Measurements from ENCODE around the gene PVALB. TPM values are rescaled to one million over a fixed set of nuclear protein-coding genes. Genes with fewer than 3 reads are reported as not detected.

The PVALB gene, protein sequence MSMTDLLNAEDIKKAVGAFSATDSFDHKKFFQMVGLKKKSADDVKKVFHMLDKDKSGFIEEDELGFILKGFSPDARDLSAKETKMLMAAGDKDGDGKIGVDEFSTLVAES
- not detected for total RNA-seq
- not detected for polyA plus RNA-seq

DNA sequence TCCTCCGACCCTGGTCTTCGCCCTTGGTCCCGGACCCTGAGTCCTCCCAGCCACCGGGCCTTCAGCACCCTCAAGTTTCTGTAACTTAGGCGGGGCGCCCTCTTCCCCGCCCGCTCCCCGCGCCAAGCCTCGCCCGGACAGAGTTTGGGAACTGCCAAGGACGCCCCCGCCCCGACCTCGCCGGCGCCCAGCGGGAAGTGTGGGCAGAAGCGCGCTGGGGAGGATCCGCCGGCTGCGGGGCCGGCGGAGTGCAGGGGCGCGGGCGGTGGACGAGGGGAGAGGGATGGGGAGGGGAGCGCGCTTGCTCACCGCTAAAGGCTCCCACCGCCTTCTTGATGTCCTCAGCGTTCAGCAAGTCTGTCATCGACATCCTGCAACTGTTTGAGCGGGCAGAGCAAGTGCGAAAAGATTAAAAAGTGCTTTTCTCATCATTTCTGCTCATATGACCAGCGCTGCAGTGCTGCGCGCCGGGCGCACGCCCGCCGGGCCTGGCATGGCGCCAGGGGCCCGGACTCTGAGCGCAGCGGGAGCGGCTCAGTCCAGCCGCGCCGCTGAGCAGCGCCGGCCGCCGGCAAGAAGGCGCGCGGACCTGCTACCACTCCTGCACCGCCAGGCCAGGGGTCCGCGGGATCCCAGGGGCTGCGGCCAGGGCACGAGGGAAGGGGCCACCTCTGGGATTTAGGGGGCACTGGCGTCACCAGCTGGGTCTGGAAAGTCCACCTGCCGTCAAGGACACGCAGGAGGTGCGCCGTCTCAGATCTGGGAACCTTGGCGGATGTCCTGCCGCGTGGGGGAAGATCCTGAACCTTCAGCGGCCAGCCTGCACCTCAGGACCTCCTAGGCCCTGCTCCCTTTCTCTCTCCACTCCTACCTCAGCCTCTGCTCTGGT lies at the start of gene PVALB:
Gene PVALB, minus strand, starts transcription at position 400 of the 889 bp plus-strand sequence. Its CDS starts 30 bp downstream, at position 370.
- H3K4me3 ChIP-seq (ENCODE audit: low read depth, low read length) = no peak within 1 kb of the TSS
- no peaks in the 10 kb centered on the region for H3K36me3 Mint-ChIP-seq
- DNase-seq = peak in 1 of 3 donors; percentile 19
- H3K9me3 ChIP-seq (ENCODE audit: control insufficient read depth in 2 of 2, low read length in 2 of 2) = no peaks in the 10 kb centered on the region
- H3K36me3 ChIP-seq (ENCODE audit: control insufficient read depth, insufficient read depth, low read length) = no peaks in the 10 kb centered on the region
- peaks cover 9% of the 10 kb centered on the region for H3K4me1 ChIP-seq (ENCODE audit: control insufficient read depth, insufficient read depth, low read length, poor library complexity, severe bottlenecking)
- H3K4me3 Mint-ChIP-seq = peak within 1 kb of the TSS in 2 of 4 donors; percentile 11 to 65
- H3K9me3 Mint-ChIP-seq = peaks cover 0 to 2% (median 0%) of the 10 kb centered on the region in 7 donors
- H3K27ac ChIP-seq (ENCODE audit: insufficient read depth, low read length, poor library complexity, severe bottlenecking) = no peak within 1 kb of the TSS
- peaks cover 17% of the 10 kb centered on the region for H3K27me3 ChIP-seq (ENCODE audit: control insufficient read depth, insufficient read depth, low read length)
- peaks cover 83% of the 10 kb centered on the region for H3K27me3 Mint-ChIP-seq
- no peak for ATAC-seq (ENCODE audit: low read depth in 2 of 2)
- peaks cover 0 to 7% (median 0%) of the 10 kb centered on the region in 4 donors for H3K4me1 Mint-ChIP-seq
- no peak within 1 kb of the TSS for H3K27ac Mint-ChIP-seq

DNA sequence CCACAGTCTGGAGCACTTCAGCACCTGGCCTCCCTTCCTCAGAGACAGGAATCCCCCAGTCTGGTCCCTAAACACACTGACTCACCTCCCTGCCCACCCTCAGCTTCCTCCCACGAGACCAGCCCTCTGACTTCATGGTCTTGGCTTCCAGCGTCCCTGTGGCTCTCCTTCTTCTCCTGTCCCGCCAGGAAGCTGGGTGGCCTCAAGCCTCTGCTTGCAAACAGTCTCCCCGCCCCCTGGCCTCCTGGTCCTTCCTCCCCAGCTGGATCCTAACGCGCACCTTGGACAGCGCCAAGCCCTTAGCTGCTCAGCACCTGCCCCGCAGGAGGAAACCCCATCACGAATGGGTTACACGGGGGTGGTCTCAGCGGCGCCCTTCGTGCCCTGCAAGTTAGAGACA lies 48.5 kb upstream of the PVALB start:
- H3K36me3 ChIP-seq (ENCODE audit: control insufficient read depth, insufficient read depth, low read length) = peaks cover 41% of the 10 kb centered on the region
- H3K9me3 ChIP-seq (ENCODE audit: control insufficient read depth in 2 of 2, low read length in 2 of 2) = no peaks in the 10 kb centered on the region
- H3K4me3 ChIP-seq (ENCODE audit: low read depth, low read length) = no peak overlapping the region
- Mint-ChIP-seq H3K9me3 (no peaks in the 10 kb centered on the region), H3K4me1 (peaks cover 0 to 32% (median 25%) of the 10 kb centered on the region in 4 donors), H3K27ac (no peak overlapping the region), H3K36me3 (peaks cover 32% of the 10 kb centered on the region), H3K27me3 (no peaks in the 10 kb centered on the region), H3K4me3 (no peak overlapping the region)
- H3K27me3 ChIP-seq (ENCODE audit: control insufficient read depth, insufficient read depth, low read length) = no peaks in the 10 kb centered on the region
- no peak for ATAC-seq (ENCODE audit: low read depth in 2 of 2)
- H3K27ac ChIP-seq (ENCODE audit: insufficient read depth, low read length, poor library complexity, severe bottlenecking) = no peak overlapping the region
- peaks cover 29% of the 10 kb centered on the region for H3K4me1 ChIP-seq (ENCODE audit: control insufficient read depth, insufficient read depth, low read length, poor library complexity, severe bottlenecking)
- no peak for DNase-seq

DNA sequence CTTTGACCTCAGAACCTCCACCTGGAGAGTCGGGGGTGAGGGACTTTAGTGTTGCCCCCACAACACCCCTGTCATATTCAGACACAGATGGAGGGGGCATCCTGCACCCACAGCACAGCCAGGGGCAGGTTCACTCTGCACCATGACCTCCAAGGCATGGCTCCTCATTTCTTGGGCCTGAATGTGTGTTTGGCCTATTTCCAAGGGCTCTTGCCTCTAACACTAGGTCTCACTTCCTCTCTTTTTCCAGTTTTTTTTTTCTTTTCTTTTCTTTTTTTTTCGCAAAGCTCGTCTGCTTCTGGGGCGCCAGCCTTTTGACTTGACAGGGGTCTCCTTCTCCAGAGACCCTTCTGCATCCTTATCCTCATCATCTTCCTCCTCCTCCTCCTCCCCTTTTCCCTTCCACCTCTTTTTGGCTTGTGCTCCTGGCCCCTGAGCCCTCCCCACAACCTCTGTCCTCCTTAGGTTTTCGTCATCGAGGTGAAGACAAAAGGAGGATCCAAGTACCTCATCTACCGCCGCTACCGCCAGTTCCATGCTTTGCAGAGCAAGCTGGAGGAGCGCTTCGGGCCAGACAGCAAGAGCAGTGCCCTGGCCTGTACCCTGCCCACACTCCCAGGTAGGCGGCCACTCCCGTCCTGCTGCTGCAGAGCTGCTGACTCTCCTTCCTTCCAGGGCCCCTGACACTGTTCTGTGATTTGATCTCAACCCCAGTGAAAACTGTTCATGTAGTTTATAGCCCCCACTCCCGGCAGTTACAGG lies 47.8 kb upstream of the PVALB start:
- Histone ChIP-seq H3K4me3 (ENCODE audit: low read depth, low read length) (no peak overlapping the region), H3K27ac (ENCODE audit: insufficient read depth, low read length, poor library complexity, severe bottlenecking) (no peak overlapping the region), H3K4me1 (ENCODE audit: control insufficient read depth, insufficient read depth, low read length, poor library complexity, severe bottlenecking) (peaks cover 29% of the 10 kb centered on the region), H3K27me3 (ENCODE audit: control insufficient read depth, insufficient read depth, low read length) (no peaks in the 10 kb centered on the region), H3K36me3 (ENCODE audit: control insufficient read depth, insufficient read depth, low read length) (peaks cover 37% of the 10 kb centered on the region), H3K9me3 (ENCODE audit: control insufficient read depth in 2 of 2, low read length in 2 of 2) (no peaks in the 10 kb centered on the region)
- Mint-ChIP-seq H3K4me1 (peaks cover 0 to 39% (median 32%) of the 10 kb centered on the region in 4 donors), H3K9me3 (no peaks in the 10 kb centered on the region), H3K4me3 (peak overlapping the region in 1 of 4 donors; percentile 5), H3K27ac (peak overlapping the region in 1 of 3 donors; percentile 93), H3K27me3 (no peaks in the 10 kb centered on the region), H3K36me3 (peaks cover 28% of the 10 kb centered on the region)
- ATAC-seq (ENCODE audit: low read depth in 2 of 2) = no peak
- DNase-seq = no peak

DNA sequence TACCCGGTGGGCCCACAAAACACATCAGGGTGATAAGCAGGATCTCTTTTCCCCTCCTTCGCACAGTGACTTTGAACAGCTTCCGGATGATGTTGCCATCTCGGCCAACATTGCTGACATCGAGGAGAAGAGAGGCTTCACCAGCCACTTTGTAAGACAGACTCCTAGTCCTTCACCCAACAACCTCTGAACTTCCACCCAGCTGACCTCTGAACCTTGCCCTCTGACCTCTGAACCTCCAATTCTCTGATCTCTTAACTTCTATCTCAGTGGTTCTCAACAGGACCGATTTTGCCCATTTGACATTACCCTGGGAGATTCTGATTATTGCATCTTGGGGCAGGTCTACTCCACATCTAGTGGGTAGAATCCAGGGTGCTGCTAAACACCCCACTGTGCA lies 47.1 kb upstream of the PVALB start:
- H3K4me1 ChIP-seq (ENCODE audit: control insufficient read depth, insufficient read depth, low read length, poor library complexity, severe bottlenecking) = peaks cover 29% of the 10 kb centered on the region
- no peaks in the 10 kb centered on the region for H3K9me3 ChIP-seq (ENCODE audit: control insufficient read depth in 2 of 2, low read length in 2 of 2)
- H3K27ac ChIP-seq (ENCODE audit: insufficient read depth, low read length, poor library complexity, severe bottlenecking) = no peak overlapping the region
- DNase-seq (no peak), ATAC-seq (ENCODE audit: low read depth in 2 of 2) (no peak)
- H3K4me3 ChIP-seq (ENCODE audit: low read depth, low read length) = no peak overlapping the region
- Mint-ChIP-seq H3K27me3 (no peaks in the 10 kb centered on the region), H3K27ac (no peak overlapping the region), H3K36me3 (peaks cover 28% of the 10 kb centered on the region), H3K4me3 (peak overlapping the region in 1 of 4 donors; percentile 5), H3K9me3 (no peaks in the 10 kb centered on the region), H3K4me1 (peaks cover 0 to 45% (median 33%) of the 10 kb centered on the region in 4 donors)
- H3K27me3 ChIP-seq (ENCODE audit: control insufficient read depth, insufficient read depth, low read length) = no peaks in the 10 kb centered on the region
- peaks cover 37% of the 10 kb centered on the region for H3K36me3 ChIP-seq (ENCODE audit: control insufficient read depth, insufficient read depth, low read length)

DNA sequence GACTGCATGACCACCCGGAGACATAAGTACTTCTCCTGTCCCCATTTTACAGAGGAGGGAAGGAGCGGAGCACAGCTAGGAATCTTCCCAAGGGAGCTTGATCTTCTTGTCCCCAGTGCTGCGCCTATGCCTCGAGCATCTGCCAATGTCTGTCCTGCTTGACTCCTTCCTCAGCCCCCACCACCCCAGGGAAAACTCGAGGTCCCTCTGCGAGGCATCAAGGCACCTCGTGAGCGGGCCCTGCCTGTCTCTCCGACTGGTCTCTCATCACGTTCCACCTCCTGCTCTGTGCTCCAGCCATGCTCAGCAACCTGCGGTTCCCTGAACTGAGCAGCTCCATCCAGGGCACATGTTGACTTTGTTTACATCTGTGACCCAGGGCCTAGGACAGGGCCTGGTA lies 46.4 kb upstream of the PVALB start:
- DNase-seq = no peak
- no peak for ATAC-seq (ENCODE audit: low read depth in 2 of 2)
- Histone ChIP-seq H3K36me3 (ENCODE audit: control insufficient read depth, insufficient read depth, low read length) (peaks cover 37% of the 10 kb centered on the region), H3K27me3 (ENCODE audit: control insufficient read depth, insufficient read depth, low read length) (no peaks in the 10 kb centered on the region), H3K4me1 (ENCODE audit: control insufficient read depth, insufficient read depth, low read length, poor library complexity, severe bottlenecking) (peaks cover 29% of the 10 kb centered on the region), H3K4me3 (ENCODE audit: low read depth, low read length) (no peak overlapping the region), H3K9me3 (ENCODE audit: control insufficient read depth in 2 of 2, low read length in 2 of 2) (no peaks in the 10 kb centered on the region), H3K27ac (ENCODE audit: insufficient read depth, low read length, poor library complexity, severe bottlenecking) (no peak overlapping the region)
- H3K9me3 Mint-ChIP-seq = no peaks in the 10 kb centered on the region
- H3K4me1 Mint-ChIP-seq = peaks cover 0 to 45% (median 34%) of the 10 kb centered on the region in 4 donors
- no peaks in the 10 kb centered on the region for H3K27me3 Mint-ChIP-seq
- H3K4me3 Mint-ChIP-seq = peak overlapping the region; percentile 28 to 86 (median 48)
- H3K27ac Mint-ChIP-seq = peak overlapping the region in 2 of 3 donors; percentile 46 to 97
- H3K36me3 Mint-ChIP-seq = peaks cover 28% of the 10 kb centered on the region

DNA sequence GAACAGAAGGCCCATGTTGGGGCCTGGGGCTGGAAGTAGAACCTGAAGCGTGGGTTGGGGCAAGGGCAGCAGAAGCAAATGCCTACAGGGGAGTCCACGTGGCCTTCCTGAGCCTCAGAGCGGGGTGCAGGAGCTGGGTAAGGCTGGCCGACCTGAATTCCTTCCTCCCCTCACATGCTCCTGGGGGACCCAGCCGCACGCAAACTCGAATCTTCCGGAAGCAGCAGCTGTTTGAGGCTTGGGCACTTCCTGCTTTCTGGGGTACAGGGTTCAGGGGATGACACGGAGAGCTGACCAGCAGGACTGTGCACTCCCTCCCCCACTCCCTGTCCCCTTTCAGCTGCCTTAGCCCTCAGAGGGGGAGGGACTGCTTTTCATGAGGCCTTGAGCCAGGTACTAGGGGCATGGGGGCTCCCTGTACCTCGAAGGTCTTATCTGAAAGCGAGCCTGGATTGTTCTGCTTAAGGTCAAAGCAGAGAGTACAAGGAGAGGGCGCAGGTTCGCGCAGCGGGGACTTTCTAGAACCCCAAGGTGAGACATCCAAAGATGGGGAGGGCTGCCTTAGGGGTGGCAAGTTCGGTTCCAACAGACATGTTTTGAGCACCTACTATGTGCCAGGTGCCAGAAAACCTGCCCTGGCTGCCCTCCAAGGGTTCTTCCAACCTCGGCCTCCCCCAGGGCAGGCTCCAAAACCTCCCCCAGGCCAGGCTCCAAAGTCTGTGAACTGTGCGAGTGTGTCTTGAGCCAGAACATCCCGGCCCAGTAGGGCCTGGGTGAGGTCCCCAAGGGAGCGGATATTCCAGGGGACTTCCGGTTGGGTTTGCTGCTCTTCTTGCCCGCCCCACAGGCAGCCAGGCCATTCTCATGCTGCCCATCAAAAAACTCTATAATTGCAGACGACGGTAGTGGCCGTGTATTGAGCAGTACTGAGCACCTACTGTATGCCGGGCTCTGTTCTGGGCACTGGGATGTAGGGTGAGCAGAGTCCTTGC lies 45.7 kb upstream of the PVALB start:
- Histone ChIP-seq H3K27me3 (ENCODE audit: control insufficient read depth, insufficient read depth, low read length) (no peaks in the 10 kb centered on the region), H3K4me1 (ENCODE audit: control insufficient read depth, insufficient read depth, low read length, poor library complexity, severe bottlenecking) (peaks cover 29% of the 10 kb centered on the region), H3K36me3 (ENCODE audit: control insufficient read depth, insufficient read depth, low read length) (peaks cover 31% of the 10 kb centered on the region), H3K9me3 (ENCODE audit: control insufficient read depth in 2 of 2, low read length in 2 of 2) (no peaks in the 10 kb centered on the region), H3K4me3 (ENCODE audit: low read depth, low read length) (peak overlapping the region; percentile 32), H3K27ac (ENCODE audit: insufficient read depth, low read length, poor library complexity, severe bottlenecking) (peak overlapping the region; percentile 79)
- ATAC-seq (ENCODE audit: low read depth in 2 of 2) (no peak), DNase-seq (peak in 1 of 3 donors; percentile 66)
- Mint-ChIP-seq H3K27ac (peak overlapping the region; percentile 94 to 97 (median 96)), H3K9me3 (no peaks in the 10 kb centered on the region), H3K27me3 (no peaks in the 10 kb centered on the region), H3K4me1 (peaks cover 0 to 49% (median 36%) of the 10 kb centered on the region in 4 donors), H3K4me3 (peak overlapping the region; percentile 84 to 95 (median 88)), H3K36me3 (peaks cover 28% of the 10 kb centered on the region)
